ENCODE measurements around the gene MMAB. TPM values are rescaled to one million over a fixed set of nuclear protein-coding genes. Genes with fewer than 3 reads are reported as not detected.

The MMAB gene
- total RNA-seq, 2 donors from 2014 or later = 31.0 to 51.3 TPM

- ATAC-seq (no peak), DNase-seq (no peak)
- intact Hi-C loops (cut with DNase I, micrococcal nuclease) = no loop called here
Measured at GRCh38 chr12:109589691-109590245, 16.5 kb upstream of the MMAB start.

GRCh38 chr12:109589240-109589590 is 15.9 kb upstream of the MMAB start:
- no peak for DNase-seq
- intact Hi-C loops (cut with DNase I, micrococcal nuclease) = no loop called here
- ATAC-seq = no peak

GRCh38 chr12:109588461-109589239 is 15.3 kb upstream of the MMAB start:
- ATAC-seq (peak; percentile 82), DNase-seq (peak; percentile 35)
- intact Hi-C loops (cut with DNase I, micrococcal nuclease) = no loop called here

- no peak for ATAC-seq
Measured at GRCh38 chr12:109587921-109588320, 14.6 kb upstream of the MMAB start.

GRCh38 chr12:109586385-109587296 is 13.3 kb upstream of the MMAB start:
- intact Hi-C loops (cut with DNase I, micrococcal nuclease) = no loop called here
- DNase-seq = no peak
- ATAC-seq = no peak

More at GRCh38 chr12:109587921-109588320, 14.6 kb upstream of the MMAB start:
- no peak for DNase-seq
- intact Hi-C loops (cut with DNase I, micrococcal nuclease) = no loop called here

GRCh38 chr12:109583733-109584132 is 10.4 kb upstream of the MMAB start:
- ATAC-seq (no peak), DNase-seq (no peak)
- intact Hi-C loops (cut with DNase I, micrococcal nuclease) = no loop called here

- intact Hi-C loops (cut with DNase I, micrococcal nuclease) = no loop called here
- DNase-seq (no peak), ATAC-seq (peak; percentile 55)
Measured at GRCh38 chr12:109582636-109583035, 9.3 kb upstream of the MMAB start.

- ATAC-seq (no peak), DNase-seq (no peak)
- intact Hi-C loops (cut with DNase I, micrococcal nuclease) = no loop called here
Measured at GRCh38 chr12:109581856-109582255, 8.6 kb upstream of the MMAB start.

- no peak for DNase-seq
- ATAC-seq = peak; percentile 9
- intact Hi-C loops (cut with DNase I, micrococcal nuclease) = no loop called here
Measured at GRCh38 chr12:109581334-109581691, 8.0 kb upstream of the MMAB start.

GRCh38 chr12:109580684-109581333 is 7.5 kb upstream of the MMAB start:
- ATAC-seq = no peak
- DNase-seq = no peak
- intact Hi-C loops (cut with DNase I, micrococcal nuclease) = no loop called here

GRCh38 chr12:109580272-109580671 is 7.0 kb upstream of the MMAB start:
- ATAC-seq (no peak), DNase-seq (no peak)
- intact Hi-C loops (cut with DNase I, micrococcal nuclease) = no loop called here

GRCh38 chr12:109579639-109580038 is 6.3 kb upstream of the MMAB start:
- intact Hi-C loops (cut with DNase I, micrococcal nuclease) = no loop called here
- DNase-seq (no peak), ATAC-seq (no peak)

GRCh38 chr12:109578330-109578927 is 5.1 kb upstream of the MMAB start:
- no peak for ATAC-seq
- intact Hi-C loops (cut with DNase I, micrococcal nuclease) = no loop called here
- no peak for DNase-seq

GRCh38 chr12:109577311-109577710 is 4.0 kb upstream of the MMAB start:
- DNase-seq (no peak), ATAC-seq (no peak)
- intact Hi-C loops (cut with DNase I, micrococcal nuclease) = no loop called here

- no peak for DNase-seq
- intact Hi-C loops (cut with DNase I, micrococcal nuclease) = no loop called here
Measured at GRCh38 chr12:109575683-109576082, 2.4 kb upstream of the MMAB start.

GRCh38 chr12:109573914-109574244 is 575 bp upstream of the MMAB start:
- ATAC-seq (no peak), DNase-seq (no peak)
- intact Hi-C loops (cut with DNase I, micrococcal nuclease) = no loop called here

More at GRCh38 chr12:109575683-109576082, 2.4 kb upstream of the MMAB start:
- no peak for ATAC-seq

GRCh38 chr12:109572506-109572845 is 828 bp downstream of the MMAB start:
- DNase-seq = no peak
- intact Hi-C loops (cut with DNase I, micrococcal nuclease) = no loop called here
- ATAC-seq = no peak

GRCh38 chr12:109571773-109572505 is 1.4 kb downstream of the MMAB start:
- ATAC-seq (no peak), DNase-seq (no peak)
- intact Hi-C loops (cut with DNase I, micrococcal nuclease) = no loop called here

- ATAC-seq (no peak), DNase-seq (no peak)
- intact Hi-C loops (cut with DNase I, micrococcal nuclease) = no loop called here
Measured at GRCh38 chr12:109568486-109568885, 4.8 kb downstream of the MMAB start.

Measured in left colon (tissue), 2 donors.